DOHH2 (cell line): ENCODE measurements around the gene TMEM234.

Experiments
- H3F3A ChIP-seq: fragments of 200-600 bp; sonication (generic), shearing (Covaris generic); 2 replicates; pipeline ENCODE4 v1.6.0; 2016; ENCODE audit warnings: antibody characterized with exemption, mild to moderate bottlenecking; ENCODE audit not compliant: control insufficient read depth, insufficient read depth
- H3K27ac ChIP-seq: fragments of 200-600 bp; sonication (generic); 2 replicates; pipeline ENCODE4 v1.5.1; 2014; ENCODE audit warnings: low read depth, mild to moderate bottlenecking, low read length, moderate library complexity
- H3K27me3 ChIP-seq: fragments of 200-600 bp; sonication (generic); 2 replicates; pipeline ENCODE4 v1.6.1; 2014; ENCODE audit warnings: mild to moderate bottlenecking, low read length, mixed read lengths; ENCODE audit not compliant: control insufficient read depth
- H3K36me3 ChIP-seq: fragments of 200-600 bp; sonication (generic); 2 replicates; pipeline ENCODE4 v1.6.1; 2014; ENCODE audit warnings: mild to moderate bottlenecking, low read length, moderate library complexity, mixed read lengths; ENCODE audit not compliant: control insufficient read depth
- H3K4me1 ChIP-seq: fragments of 200-600 bp; sonication (generic); 2 replicates; pipeline ENCODE4 v1.6.1; 2014; ENCODE audit warnings: mild to moderate bottlenecking, low read length, mixed read lengths; ENCODE audit not compliant: control insufficient read depth
- H3K4me2 ChIP-seq: fragments of 200-600 bp; sonication (generic); 2 replicates; pipeline ENCODE4 v1.6.0; 2014; ENCODE audit warnings: mild to moderate bottlenecking, low read length, moderate library complexity
- H3K4me3 ChIP-seq: fragments of 200-600 bp; sonication (generic); 2 replicates; pipeline ENCODE4 v1.5.1; 2014; ENCODE audit warnings: mild to moderate bottlenecking, low read length, mixed read lengths
- H3K79me2 ChIP-seq: fragments of 200-600 bp; sonication (generic); 2 replicates; pipeline ENCODE4 v1.6.1; 2014; ENCODE audit warnings: mild to moderate bottlenecking, low read length, mixed read lengths; ENCODE audit not compliant: control insufficient read depth
- H3K9me2 ChIP-seq: fragments of 200-600 bp; sonication (generic); replicated peaks from 2 replicates; pipeline ENCODE4 v1.6.1; 2014; ENCODE audit warnings: mild to moderate bottlenecking, low read length, mixed read lengths; ENCODE audit not compliant: control insufficient read depth
- H3K9me3 ChIP-seq: fragments of 200-600 bp; sonication (generic); 2 replicates; pipeline ENCODE4 v1.6.1; 2014; ENCODE audit warnings: antibody characterized with exemption, low read length, mixed read lengths; ENCODE audit not compliant: control insufficient read depth, insufficient read depth
- H4K20me1 ChIP-seq: fragments of 200-600 bp; sonication (generic); 2 replicates; pipeline ENCODE4 v1.6.0; 2014; ENCODE audit warnings: low read depth, mild to moderate bottlenecking, antibody characterized with exemption, low read length, moderate library complexity; ENCODE audit not compliant: control insufficient read depth, insufficient read depth
- CTCF ChIP-seq: fragments of 200-600 bp; sonication (generic); IDR thresholded peaks from one replicate; pipeline ENCODE4 v1.5.1; 2014; ENCODE audit warnings: antibody characterized with exemption, mild to moderate bottlenecking, low read depth, low read length; ENCODE audit not compliant: poor library complexity, severe bottlenecking
- EZH2phosphoT487 ChIP-seq: fragments of 200-600 bp; sonication (generic); IDR thresholded peaks from 2 replicates; pipeline ENCODE4 v1.6.1; 2017; ENCODE audit warnings: borderline replicate concordance, mild to moderate bottlenecking, antibody characterized with exemption, low read length, moderate library complexity, mixed read lengths

The TMEM234 gene

DNA sequence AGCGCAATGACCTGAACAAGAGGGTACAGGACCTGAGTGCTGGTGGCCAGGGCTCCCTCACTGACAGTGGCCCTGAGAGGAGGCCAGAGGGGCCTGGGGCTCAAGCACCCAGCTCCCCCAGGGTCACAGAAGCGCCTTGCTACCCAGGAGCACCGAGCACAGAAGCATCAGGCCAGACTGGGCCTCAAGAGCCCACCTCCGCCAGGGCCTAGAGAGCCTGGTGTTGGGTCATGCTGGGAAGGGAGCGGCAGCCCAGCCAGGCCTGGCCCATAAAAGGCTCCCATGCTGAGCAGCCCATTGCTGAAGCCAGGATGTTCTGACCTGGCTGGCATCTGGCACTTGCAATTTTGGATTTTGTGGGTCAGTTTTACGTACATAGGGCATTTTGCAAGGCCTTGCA, 27.2 kb downstream of the TMEM234 start:
- no peak overlapping the region for H3K27ac ChIP-seq
- peaks cover 84% of the 10 kb centered on the region for H3K36me3 ChIP-seq
- H3K4me3 ChIP-seq: no peak overlapping the region
- TF ChIP-seq EZH2phosphoT487 (no peak), CTCF (no peak)
- peaks cover 9% of the 10 kb centered on the region; the same call in 1 of the 2 replicates for H3F3A ChIP-seq
- H3K9me2 ChIP-seq: no peaks in the 10 kb centered on the region
- no peaks in the 10 kb centered on the region for H3K27me3 ChIP-seq
- no peaks in the 10 kb centered on the region for H4K20me1 ChIP-seq
- peaks cover 12% of the 10 kb centered on the region for H3K4me1 ChIP-seq
- H3K9me3 ChIP-seq: no peaks in the 10 kb centered on the region
- H3K79me2 ChIP-seq: no peaks in the 10 kb centered on the region
- no peak overlapping the region for H3K4me2 ChIP-seq

GRCh38 chr1:32192220-32192948, 29.8 kb downstream of the TMEM234 start:
- Histone ChIP-seq H3K4me2 (no peak overlapping the region), H3K4me1 (no peaks in the 10 kb centered on the region), H3K9me3 (no peaks in the 10 kb centered on the region), H3K27ac (no peak overlapping the region), H3K36me3 (peaks cover 97% of the 10 kb centered on the region), H3K27me3 (no peaks in the 10 kb centered on the region), H3K79me2 (peaks cover 7% of the 10 kb centered on the region), H3K4me3 (no peak overlapping the region), H3F3A (peaks cover 7% of the 10 kb centered on the region; the same call in 1 of the 2 replicates), H4K20me1 (no peaks in the 10 kb centered on the region), H3K9me2 (no peaks in the 10 kb centered on the region)
- no peak for TF ChIP-seq EZH2phosphoT487
- no peak for TF ChIP-seq CTCF

DNA sequence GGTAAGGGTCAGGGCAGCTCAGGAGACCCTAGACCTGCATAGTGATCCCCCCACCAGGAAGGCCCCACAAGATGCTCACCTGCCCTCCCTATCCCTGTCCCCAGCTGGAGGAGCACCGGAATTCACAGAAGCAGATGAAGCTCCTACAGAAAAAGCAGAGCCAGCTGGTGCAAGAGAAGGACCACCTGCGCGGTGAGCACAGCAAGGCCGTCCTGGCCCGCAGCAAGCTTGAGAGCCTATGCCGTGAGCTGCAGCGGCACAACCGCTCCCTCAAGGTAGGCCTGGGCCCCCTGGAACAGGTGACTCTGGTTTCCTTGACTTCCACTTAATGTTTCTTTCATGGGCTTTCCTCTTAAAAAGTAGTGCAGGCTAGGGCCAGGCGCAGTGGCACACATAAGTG, 34.3 kb downstream of the TMEM234 start:
- H3F3A ChIP-seq: no peaks in the 10 kb centered on the region
- H3K4me1 ChIP-seq: peaks cover 8% of the 10 kb centered on the region
- H3K4me2 ChIP-seq: no peak overlapping the region
- no peak for TF ChIP-seq EZH2phosphoT487
- no peak for TF ChIP-seq CTCF
- H3K9me2 ChIP-seq: no peaks in the 10 kb centered on the region
- no peak overlapping the region for H3K27ac ChIP-seq
- peaks cover 40% of the 10 kb centered on the region for H3K79me2 ChIP-seq
- H3K36me3 ChIP-seq: peaks cover 86% of the 10 kb centered on the region
- no peaks in the 10 kb centered on the region for H3K27me3 ChIP-seq
- H3K9me3 ChIP-seq: no peaks in the 10 kb centered on the region
- no peaks in the 10 kb centered on the region for H4K20me1 ChIP-seq
- no peak overlapping the region for H3K4me3 ChIP-seq
